HG03558 (cell line): ENCODE results near the gene KCNIP4.
"Not testable (repeated sequence)": the region's sequence is repeated elsewhere in the genome, so short reads cannot be mapped to it uniquely, and the experiment has no call there.

Experiments used
- ATAC-seq: cut with Tn5 transposase; IDR thresholded peaks from one replicate; pipeline ENCODE4 v1.9.1; 2021; ENCODE audit warnings: moderate number of reproducible peaks; ENCODE audit not compliant: unreplicated experiment; ENCODE audit errors: extremely low read depth

KCNIP4 gene

GRCh38 chr4:21948347-21949072 lies at the start of gene KCNIP4:
KCNIP4 (minus strand) TSS chr4:21948772.
- no peak for ATAC-seq

GRCh38 chr4:21996618-21997017 lies 48.0 kb upstream of the KCNIP4 start:
- ATAC-seq: not testable (repeated sequence)

GRCh38 chr4:21992330-21992729 lies 43.8 kb upstream of the KCNIP4 start:
- ATAC-seq: no peak

DNA sequence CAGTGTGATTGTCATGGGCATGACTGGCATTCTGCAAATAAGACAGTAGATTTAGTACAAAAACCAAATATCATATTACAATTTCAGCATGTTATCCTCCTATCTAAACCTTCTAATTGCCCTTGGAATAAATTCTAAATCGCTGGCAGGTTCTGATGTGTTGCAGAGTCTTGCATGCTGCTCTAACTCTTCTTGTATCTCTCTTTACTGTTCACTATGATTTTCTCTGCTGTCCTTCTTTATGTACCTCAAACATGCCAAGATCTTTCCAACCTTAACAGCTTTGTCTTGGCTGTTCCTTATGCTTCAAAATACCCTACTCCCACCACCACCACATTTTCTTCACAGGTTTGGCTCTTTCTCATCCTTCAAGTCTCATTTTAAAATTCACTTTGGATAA lies 43.0 kb upstream of the KCNIP4 start:
- no peak for ATAC-seq

- no peak for ATAC-seq
These were observed 42.5 kb upstream of the KCNIP4 start for GRCh38 chr4:21991050-21991449.

DNA sequence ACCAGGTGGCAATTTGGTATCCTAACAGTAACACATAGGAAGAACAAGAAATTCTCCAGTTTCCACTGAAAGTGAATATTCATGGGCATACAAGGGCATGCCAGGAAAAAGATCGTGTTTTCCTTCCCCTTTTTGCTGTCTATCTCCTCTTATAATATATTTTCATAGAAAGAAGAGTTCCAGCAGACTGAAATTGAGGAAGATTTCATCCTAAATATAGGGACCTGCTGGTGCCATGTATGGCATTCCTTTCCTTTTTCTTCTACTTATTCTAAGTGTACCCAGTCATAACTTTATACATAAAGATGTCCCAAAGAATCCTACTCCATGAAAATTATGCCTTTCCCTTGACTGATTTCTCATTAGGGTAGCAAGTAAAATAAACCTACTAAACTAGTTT lies 40.8 kb upstream of the KCNIP4 start:
- no peak for ATAC-seq

DNA sequence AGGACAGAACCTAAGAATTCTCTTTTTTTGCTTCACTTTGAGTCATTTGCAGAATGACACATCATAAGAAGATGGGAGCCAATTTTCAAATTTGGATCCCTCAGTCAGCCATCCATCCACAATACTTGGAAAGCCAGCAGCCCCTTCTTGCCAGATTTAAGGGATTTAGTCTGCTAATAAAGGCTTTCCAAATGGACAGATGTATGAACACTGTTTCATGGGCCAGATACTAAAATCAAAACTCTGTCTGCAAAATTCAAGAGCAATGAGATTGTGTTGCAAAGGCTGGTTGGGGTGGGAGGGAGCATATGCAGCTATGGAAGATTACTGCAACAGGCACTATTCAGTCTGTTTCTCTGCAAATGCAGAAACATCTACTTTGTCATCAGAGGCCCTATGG lies 37.7 kb upstream of the KCNIP4 start:
- no peak for ATAC-seq

- no peak for ATAC-seq
These were observed 33.5 kb upstream of the KCNIP4 start for GRCh38 chr4:21982087-21982486.

- ATAC-seq: no peak
These were observed 30.6 kb upstream of the KCNIP4 start for GRCh38 chr4:21979196-21979595.

- ATAC-seq: no peak
These were observed 27.6 kb upstream of the KCNIP4 start for GRCh38 chr4:21976166-21976565.

GRCh38 chr4:21973850-21974249 lies 25.3 kb upstream of the KCNIP4 start:
- ATAC-seq: no peak

DNA sequence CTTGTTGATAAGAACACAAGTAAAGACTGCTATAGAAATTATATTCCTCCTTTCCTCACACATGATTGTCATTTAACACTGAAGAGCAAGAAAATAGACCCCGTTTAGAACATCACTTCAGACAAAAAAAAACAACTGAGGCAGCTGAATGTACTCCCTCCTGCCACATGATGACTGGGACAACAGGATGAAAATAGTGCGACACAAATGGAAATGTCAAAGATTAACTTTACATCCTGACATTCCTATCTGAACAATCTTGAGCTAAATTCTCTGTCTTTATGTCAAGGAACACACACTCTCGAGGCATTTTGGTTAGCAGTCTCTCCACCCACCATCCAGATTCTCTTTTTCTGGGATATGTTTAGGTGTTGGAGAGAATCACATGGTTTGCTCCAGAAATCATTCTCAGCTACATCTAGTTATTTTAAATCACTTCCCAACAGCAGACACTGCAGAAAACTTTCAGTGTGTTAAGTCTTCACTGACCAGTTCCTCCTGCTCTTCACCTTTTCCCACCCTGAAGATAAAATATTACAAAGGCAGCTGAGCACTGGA lies 16.3 kb upstream of the KCNIP4 start:
- ATAC-seq: no peak

GRCh38 chr4:21962691-21963090 lies 14.1 kb upstream of the KCNIP4 start:
- ATAC-seq: no peak

DNA sequence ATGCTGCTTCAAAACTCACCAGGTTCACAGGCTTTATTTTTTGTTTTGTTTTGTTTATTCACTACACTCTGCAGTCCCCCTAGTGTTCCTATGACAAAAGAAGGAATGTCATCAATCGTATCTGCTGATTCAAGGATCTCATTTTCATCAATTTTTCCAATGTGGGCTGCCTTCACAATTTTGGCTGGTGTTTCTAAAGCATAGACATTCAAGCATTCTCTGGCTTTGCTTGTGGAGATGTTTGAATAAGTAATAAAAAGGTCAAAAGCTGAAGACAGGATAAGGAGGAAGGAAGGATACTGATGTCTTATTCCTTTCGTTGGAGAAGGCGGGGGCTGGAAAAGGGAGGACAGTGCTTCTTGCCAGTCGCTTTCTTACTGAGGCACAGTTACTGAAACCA lies 12.2 kb upstream of the KCNIP4 start:
- no peak for ATAC-seq

- ATAC-seq: no peak
These were observed 6.3 kb upstream of the KCNIP4 start for GRCh38 chr4:21954916-21955315.

- no peak for ATAC-seq
These were observed 5.1 kb upstream of the KCNIP4 start for GRCh38 chr4:21953653-21954052.

- no peak for ATAC-seq
These were observed 4.0 kb upstream of the KCNIP4 start for GRCh38 chr4:21952549-21952948.

GRCh38 chr4:21949073-21949457 lies 493 bp upstream of the KCNIP4 start:
- no peak for ATAC-seq

GRCh38 chr4:21947791-21948346 lies 703 bp downstream of the KCNIP4 start:
- no peak for ATAC-seq

GRCh38 chr4:21946858-21947257 lies 1.7 kb downstream of the KCNIP4 start:
- no peak for ATAC-seq

DNA sequence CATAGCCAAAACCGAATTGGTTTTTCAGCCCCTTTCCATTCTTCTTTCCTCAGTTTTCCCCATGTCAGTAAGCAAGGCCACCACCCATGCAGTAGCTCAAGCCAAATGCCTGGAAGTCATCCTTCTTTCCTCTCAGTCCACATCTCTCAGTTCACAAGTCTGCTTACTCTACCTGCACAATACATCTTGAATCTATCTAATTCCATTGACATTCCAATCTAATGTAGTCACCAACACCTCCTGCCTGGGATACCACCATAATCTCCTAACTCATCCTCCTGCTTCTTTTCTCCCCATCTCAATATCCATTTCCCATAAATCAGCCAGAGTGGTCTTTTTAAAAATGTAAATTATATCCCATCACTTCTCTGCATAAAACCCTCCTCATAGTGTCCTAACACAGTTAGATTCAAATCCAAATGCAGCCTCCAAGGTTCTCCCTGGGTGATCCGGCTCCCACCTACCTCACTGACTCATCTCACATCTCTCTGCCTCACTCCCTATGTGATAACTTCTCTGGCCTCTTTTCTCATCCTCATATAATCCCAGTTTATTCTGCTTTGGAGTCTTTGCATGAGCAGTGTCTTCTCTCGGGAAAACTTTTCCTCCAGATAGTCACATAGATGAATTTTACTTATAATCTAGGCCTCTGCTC lies 26.9 kb downstream of the KCNIP4 start:
- ATAC-seq: no peak
